Stimulated activated CD8-positive, alpha-beta memory T cell treated with anti-CD3 and anti-CD28 coated beads, Interleukin-2, amount 100 ng/mL, for 48 hours (primary cell): ENCODE results near the gene SYT2.

Source experiments
- DNase-seq, 2 donors: peaks; one replicate each; pipeline ENCODE4 v3.0.0-alpha.2; 2020; ENCODE audit warnings: low read depth in 2 of 2

SYT2 gene

GRCh38 chr1:202679406-202680177 is 30.7 kb downstream of the SYT2 start:
- no peak for DNase-seq

- no peak for DNase-seq
Observed at GRCh38 chr1:202677433-202677832, 32.8 kb downstream of the SYT2 start.

- no peak for DNase-seq
Observed at GRCh38 chr1:202673531-202673930, 36.7 kb downstream of the SYT2 start.

GRCh38 chr1:202671399-202671798 is 38.9 kb downstream of the SYT2 start:
- DNase-seq = no peak

GRCh38 chr1:202665417-202665816 is 44.8 kb downstream of the SYT2 start:
- DNase-seq = no peak

GRCh38 chr1:202664083-202664482 is 46.2 kb downstream of the SYT2 start:
- DNase-seq = no peak

GRCh38 chr1:202663131-202663530 is 47.1 kb downstream of the SYT2 start:
- no peak for DNase-seq

- DNase-seq = no peak
Observed at GRCh38 chr1:202662081-202662480, 48.2 kb downstream of the SYT2 start.

GRCh38 chr1:202661136-202661845 is 49.0 kb downstream of the SYT2 start:
- no peak for DNase-seq

- DNase-seq = no peak
Observed at GRCh38 chr1:202659974-202660373, 50.3 kb downstream of the SYT2 start.

- no peak for DNase-seq
Observed at GRCh38 chr1:202659541-202659940, 50.7 kb downstream of the SYT2 start.

GRCh38 chr1:202658769-202659168 is 51.5 kb downstream of the SYT2 start:
- no peak for DNase-seq

- no peak for DNase-seq
Observed at GRCh38 chr1:202658251-202658759, 51.9 kb downstream of the SYT2 start.

- DNase-seq = no peak
Observed at GRCh38 chr1:202656951-202657646, 53.2 kb downstream of the SYT2 start.

GRCh38 chr1:202656057-202656456 is 54.2 kb downstream of the SYT2 start:
- no peak for DNase-seq

- no peak for DNase-seq
Observed at GRCh38 chr1:202654079-202654478, 56.2 kb downstream of the SYT2 start.

- no peak for DNase-seq
Observed at GRCh38 chr1:202649553-202650392, 60.5 kb downstream of the SYT2 start.

- DNase-seq = no peak
Observed at GRCh38 chr1:202648605-202649226, 61.5 kb downstream of the SYT2 start.

- no peak for DNase-seq
Observed at GRCh38 chr1:202645097-202645476, 65.2 kb downstream of the SYT2 start.

GRCh38 chr1:202644219-202645096 is 65.8 kb downstream of the SYT2 start:
- DNase-seq = no peak
